ENCODE data around the gene SLC8A1. TPM values are rescaled to one million over a fixed set of nuclear protein-coding genes. Genes with fewer than 3 reads are reported as not detected.

Gene SLC8A1
- polyA plus RNA-seq, 3 donors, result 16.9 to 18.2 (median 18.0) TPM

- no peaks in the 10 kb centered on the region for H3K9me3 ChIP-seq (replicated peaks in 1 of 2; ENCODE audit: control insufficient read depth in 1 of 2, insufficient read depth in 1 of 2, low read length in 2 of 2)
- H3K9ac ChIP-seq (ENCODE audit: insufficient read depth, low read length, poor library complexity, severe bottlenecking), result no peak overlapping the region
- no CpG with 5 or more reads among the region's 3 CpGs for WGBS (ENCODE audit: insufficient coverage)
- no peak overlapping the region for H3K4me3 Mint-ChIP-seq
- no peak overlapping the region for H3K27ac ChIP-seq (ENCODE audit: low read depth in 1 of 2, low read length in 2 of 2)
- no peak overlapping the region for H3K27ac Mint-ChIP-seq
- TF ChIP-seq CTCF (IDR thresholded peaks at IDR 0.05), result no peak
- H3K4me3 ChIP-seq (replicated peaks in 1 of 3; ENCODE audit: low read depth in 2 of 3, low read length in 3 of 3), result no peak overlapping the region
- H3K4me2 ChIP-seq (replicated peaks; ENCODE audit: extremely low read depth, low read length, poor library complexity, severe bottlenecking), result no peak overlapping the region
- H4K20me1 ChIP-seq (ENCODE audit: insufficient read depth, low read length), result peaks cover 13% of the 10 kb centered on the region
- H3K4me1 ChIP-seq (ENCODE audit: control insufficient read depth in 1 of 2, insufficient read depth in 2 of 2, low read length in 2 of 2), result no peaks in the 10 kb centered on the region
- no peaks in the 10 kb centered on the region for H3K4me1 Mint-ChIP-seq
- no peak overlapping the region for H2AFZ ChIP-seq (ENCODE audit: insufficient read depth, low read depth, low read length, poor library complexity, severe bottlenecking)
- H3K9me3 Mint-ChIP-seq, result no peaks in the 10 kb centered on the region
- H3K36me3 Mint-ChIP-seq, result peaks cover 53 to 63% of the 10 kb centered on the region in 2 donors
- H3K27me3 Mint-ChIP-seq (ENCODE audit: low read depth in 3 of 3), result peaks cover 0 to under 1% (median 0%) of the 10 kb centered on the region in 3 donors
- peaks cover 16 to 83% of the 10 kb centered on the region in 2 donors for H3K36me3 ChIP-seq (replicated peaks in 1 of 2; ENCODE audit: control insufficient read depth in 1 of 2, insufficient read depth in 2 of 2, low read length in 2 of 2)
- DNase-seq, result no peak
- no peaks in the 10 kb centered on the region for H3K27me3 ChIP-seq (ENCODE audit: control insufficient read depth in 2 of 2, insufficient read depth in 2 of 2, low read length in 2 of 2)
- intact Hi-C loops (cut with micrococcal nuclease), result no loop called here
- H3K79me2 ChIP-seq (ENCODE audit: insufficient read depth, low read length), result no peaks in the 10 kb centered on the region
Observed at GRCh38 chr2:40123746-40124145, 328.1 kb downstream of the SLC8A1 start.

GRCh38 chr2:40123326-40123725, 328.6 kb downstream of the SLC8A1 start:
- intact Hi-C loops (cut with micrococcal nuclease), result no loop called here
- H3K9me3 Mint-ChIP-seq, result no peaks in the 10 kb centered on the region
- peaks cover 13% of the 10 kb centered on the region for H4K20me1 ChIP-seq (ENCODE audit: insufficient read depth, low read length)
- H3K4me2 ChIP-seq (replicated peaks; ENCODE audit: extremely low read depth, low read length, poor library complexity, severe bottlenecking), result no peak overlapping the region
- peaks cover 16 to 79% of the 10 kb centered on the region in 2 donors for H3K36me3 ChIP-seq (replicated peaks in 1 of 2; ENCODE audit: control insufficient read depth in 1 of 2, insufficient read depth in 2 of 2, low read length in 2 of 2)
- TF ChIP-seq CTCF (IDR thresholded peaks at IDR 0.05), result no peak
- H2AFZ ChIP-seq (ENCODE audit: insufficient read depth, low read depth, low read length, poor library complexity, severe bottlenecking), result no peak overlapping the region
- no peaks in the 10 kb centered on the region for H3K27me3 ChIP-seq (ENCODE audit: control insufficient read depth in 2 of 2, insufficient read depth in 2 of 2, low read length in 2 of 2)
- DNase-seq, result no peak
- H3K4me1 Mint-ChIP-seq, result no peaks in the 10 kb centered on the region
- peaks cover 52 to 62% of the 10 kb centered on the region in 2 donors for H3K36me3 Mint-ChIP-seq
- H3K4me1 ChIP-seq (ENCODE audit: control insufficient read depth in 1 of 2, insufficient read depth in 2 of 2, low read length in 2 of 2), result no peaks in the 10 kb centered on the region
- H3K79me2 ChIP-seq (ENCODE audit: insufficient read depth, low read length), result no peaks in the 10 kb centered on the region
- H3K4me3 Mint-ChIP-seq, result no peak overlapping the region
- WGBS (ENCODE audit: insufficient coverage), result no CpG with 5 or more reads among the region's 1 CpG
- no peaks in the 10 kb centered on the region for H3K9me3 ChIP-seq (replicated peaks in 1 of 2; ENCODE audit: control insufficient read depth in 1 of 2, insufficient read depth in 1 of 2, low read length in 2 of 2)
- no peak overlapping the region for H3K4me3 ChIP-seq (replicated peaks in 1 of 3; ENCODE audit: low read depth in 2 of 3, low read length in 3 of 3)
- no peak overlapping the region for H3K27ac Mint-ChIP-seq
- no peak overlapping the region for H3K27ac ChIP-seq (ENCODE audit: low read depth in 1 of 2, low read length in 2 of 2)
- H3K9ac ChIP-seq (ENCODE audit: insufficient read depth, low read length, poor library complexity, severe bottlenecking), result no peak overlapping the region
- no peaks in the 10 kb centered on the region for H3K27me3 Mint-ChIP-seq (ENCODE audit: low read depth in 3 of 3)

Data from CD14-positive monocyte (primary cell).